Endodermal cell (in vitro differentiated cells): ENCODE results near the gene CRYGS. TPM values are rescaled to one million over a fixed set of nuclear protein-coding genes. Genes with fewer than 3 reads are reported as not detected.

Source experiments
- DNase-seq: peaks from one replicate; pipeline ENCODE4 v3.0.0-alpha.2; 2017
- H3K27ac ChIP-seq: 2 replicates; pipeline ENCODE4 v1.5.1; 2013; ENCODE audit warnings: mild to moderate bottlenecking, low read depth, low read length, moderate library complexity
- H3K27me3 ChIP-seq: 2 replicates; pipeline ENCODE4 v1.6.1; 2013; ENCODE audit warnings: mild to moderate bottlenecking, low read length, moderate library complexity; ENCODE audit not compliant: insufficient read depth, control insufficient read depth, poor library complexity, severe bottlenecking
- H3K36me3 ChIP-seq: 2 replicates; pipeline ENCODE4 v1.7.0; 2013; ENCODE audit warnings: mild to moderate bottlenecking, low read length, moderate library complexity; ENCODE audit not compliant: control insufficient read depth, insufficient read depth
- H3K4me1 ChIP-seq: one replicate; pipeline ENCODE4 v1.7.0; 2013; ENCODE audit warnings: low read length; ENCODE audit not compliant: control insufficient read depth, insufficient read depth
- H3K4me3 ChIP-seq: 2 replicates; pipeline ENCODE4 v1.5.1; 2013; ENCODE audit warnings: mild to moderate bottlenecking, low read length, moderate library complexity
- H3K9ac ChIP-seq: 2 replicates; pipeline ENCODE4 v1.6.1; 2013; ENCODE audit warnings: mild to moderate bottlenecking, low read length, moderate library complexity; ENCODE audit not compliant: poor library complexity, severe bottlenecking; ENCODE audit errors: extremely low read depth
- H3K9me3 ChIP-seq: 2 replicates; pipeline ENCODE4 v1.6.1; 2013; ENCODE audit warnings: mild to moderate bottlenecking, low read length, moderate library complexity; ENCODE audit not compliant: control insufficient read depth
- H3K27ac Mint-ChIP-seq: 2 replicates; pipeline ENCODE4 v1.8.0; 2020; ENCODE audit warnings: mixed read lengths
- H3K27me3 Mint-ChIP-seq: 2 replicates; pipeline ENCODE4 v1.8.0; 2021; ENCODE audit warnings: mild to moderate bottlenecking, mixed read lengths; ENCODE audit not compliant: insufficient read depth
- H3K36me3 Mint-ChIP-seq: 2 replicates; pipeline ENCODE4 v1.8.0; 2020; ENCODE audit warnings: low read depth, mixed read lengths
- H3K4me1 Mint-ChIP-seq: 2 replicates; pipeline ENCODE4 v1.8.0; 2020; ENCODE audit warnings: mixed read lengths
- H3K4me3 Mint-ChIP-seq: 2 replicates; pipeline ENCODE4 v1.8.0; 2020; ENCODE audit warnings: mild to moderate bottlenecking, moderate library complexity, mixed read lengths
- H3K9me3 Mint-ChIP-seq: 2 replicates; pipeline ENCODE4 v1.8.0; 2020; ENCODE audit warnings: mild to moderate bottlenecking, mixed read lengths
- WGBS, 2 experiments: methylation state at CpG; one replicate each; pipeline versions ENCODE4 v1.1.5 to v1.1.7; 2013; ENCODE audit warnings: missing lambda C conversion rate in 2 of 2, mixed read lengths in 1 of 2; ENCODE audit not compliant: insufficient coverage in 1 of 2, insufficient read length in 1 of 2; 5-methylcytosine and 5-hydroxymethylcytosine counted together
- total RNA-seq, 2 donors: library from RNA; stranded (reverse); fragmentation: NEBNext Ultra II Directional in 1 of 2; extraction: Animal tissue kit (Norgen Biotek cat#: 25700) in 1 of 2; gene quantifications; 2 replicates in 1 of 2; 3 replicates in 1 of 2; pipeline ENCODE4 v1.2.1, GENCODE V29; 2021
- TF ChIP-seq, protein P1 (sequence below): fragments of 200-600 bp; sonication (generic); conservative IDR thresholded peaks from 2 replicates; pipeline ENCODE4 v1.5.0; 2021; ENCODE audit warnings: antibody characterized with exemption, mild to moderate bottlenecking

CRYGS gene
- total RNA-seq, 2 donors from 2014 or later: 2.0 to 2.4 TPM

- TF ChIP-seq, protein P1, sequence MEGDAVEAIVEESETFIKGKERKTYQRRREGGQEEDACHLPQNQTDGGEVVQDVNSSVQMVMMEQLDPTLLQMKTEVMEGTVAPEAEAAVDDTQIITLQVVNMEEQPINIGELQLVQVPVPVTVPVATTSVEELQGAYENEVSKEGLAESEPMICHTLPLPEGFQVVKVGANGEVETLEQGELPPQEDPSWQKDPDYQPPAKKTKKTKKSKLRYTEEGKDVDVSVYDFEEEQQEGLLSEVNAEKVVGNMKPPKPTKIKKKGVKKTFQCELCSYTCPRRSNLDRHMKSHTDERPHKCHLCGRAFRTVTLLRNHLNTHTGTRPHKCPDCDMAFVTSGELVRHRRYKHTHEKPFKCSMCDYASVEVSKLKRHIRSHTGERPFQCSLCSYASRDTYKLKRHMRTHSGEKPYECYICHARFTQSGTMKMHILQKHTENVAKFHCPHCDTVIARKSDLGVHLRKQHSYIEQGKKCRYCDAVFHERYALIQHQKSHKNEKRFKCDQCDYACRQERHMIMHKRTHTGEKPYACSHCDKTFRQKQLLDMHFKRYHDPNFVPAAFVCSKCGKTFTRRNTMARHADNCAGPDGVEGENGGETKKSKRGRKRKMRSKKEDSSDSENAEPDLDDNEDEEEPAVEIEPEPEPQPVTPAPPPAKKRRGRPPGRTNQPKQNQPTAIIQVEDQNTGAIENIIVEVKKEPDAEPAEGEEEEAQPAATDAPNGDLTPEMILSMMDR: peak; percentile 77
- Histone ChIP-seq H3K4me3 (no peak overlapping the region), H3K27ac (no peak overlapping the region), H3K4me1 (no peaks in the 10 kb centered on the region), H3K9me3 (no peaks in the 10 kb centered on the region), H3K27me3 (no peaks in the 10 kb centered on the region), H3K9ac (no peak overlapping the region), H3K36me3 (no peaks in the 10 kb centered on the region)
- Mint-ChIP-seq H3K4me3 (no peak overlapping the region), H3K9me3 (no peaks in the 10 kb centered on the region), H3K27ac (no peak overlapping the region), H3K36me3 (no peaks in the 10 kb centered on the region), H3K4me1 (no peaks in the 10 kb centered on the region), H3K27me3 (peaks cover 7% of the 10 kb centered on the region)
- DNase-seq: peak; percentile 63
- WGBS, 2 experiments: 83 to 88% methylated on average over 1 to 3 of the region's 3 CpGs
Measured at GRCh38 chr3:186514296-186515002, 29.7 kb downstream of the CRYGS start.

GRCh38 chr3:186513386-186513785 lies 30.8 kb downstream of the CRYGS start:
- no peaks in the 10 kb centered on the region for H3K9me3 ChIP-seq
- no peak overlapping the region for H3K4me3 Mint-ChIP-seq
- H3K9me3 Mint-ChIP-seq: no peaks in the 10 kb centered on the region
- no peaks in the 10 kb centered on the region for H3K4me1 Mint-ChIP-seq
- no peaks in the 10 kb centered on the region for H3K27me3 ChIP-seq
- H3K9ac ChIP-seq: no peak overlapping the region
- H3K4me1 ChIP-seq: no peaks in the 10 kb centered on the region
- H3K27ac Mint-ChIP-seq: no peak overlapping the region
- H3K36me3 Mint-ChIP-seq: no peaks in the 10 kb centered on the region
- no peaks in the 10 kb centered on the region for H3K36me3 ChIP-seq
- no peak for DNase-seq
- no peak overlapping the region for H3K4me3 ChIP-seq
- no peak overlapping the region for H3K27ac ChIP-seq
- H3K27me3 Mint-ChIP-seq: peaks cover 7% of the 10 kb centered on the region
- TF ChIP-seq, protein P1: no peak
- 85 to 94% methylated on average over 4 to 5 of the region's 5 CpGs for WGBS, 2 experiments

GRCh38 chr3:186512570-186513302 lies 31.4 kb downstream of the CRYGS start:
- no peak overlapping the region for H3K27ac Mint-ChIP-seq
- Histone ChIP-seq H3K4me1 (no peaks in the 10 kb centered on the region), H3K27me3 (no peaks in the 10 kb centered on the region), H3K9me3 (no peaks in the 10 kb centered on the region), H3K36me3 (no peaks in the 10 kb centered on the region), H3K27ac (no peak overlapping the region), H3K4me3 (no peak overlapping the region), H3K9ac (no peak overlapping the region)
- no peak for DNase-seq
- no peaks in the 10 kb centered on the region for H3K36me3 Mint-ChIP-seq
- H3K4me3 Mint-ChIP-seq: no peak overlapping the region
- H3K27me3 Mint-ChIP-seq: peaks cover 7% of the 10 kb centered on the region
- no peaks in the 10 kb centered on the region for H3K9me3 Mint-ChIP-seq
- 41 to 66% methylated on average over 5 to 9 of the region's 9 CpGs for WGBS, 2 experiments
- H3K4me1 Mint-ChIP-seq: no peaks in the 10 kb centered on the region
- TF ChIP-seq, protein P1: no peak
